K562 (cell line): ENCODE data around the gene ETS2. TPM values are rescaled to one million over a fixed set of nuclear protein-coding genes. Genes with fewer than 3 reads are reported as not detected.

Experiments used
- DACH1 ChIP-seq: fragments of 450-650 bp; IDR thresholded peaks from 2 replicates; pipeline ENCODE4 v1.6.1; 2018; ENCODE audit not compliant: partially characterized antibody
- FUS ChIP-seq: fragments of 200-400 bp; formaldehyde crosslinking; optimal IDR thresholded peaks from 2 replicates; pipeline ENCODE3; 2017; ENCODE audit warnings: low read depth, low read length
- HDAC1 ChIP-seq, 2 experiments: fragments of 450-650 bp; IDR thresholded peaks; 2 replicates each; pipeline ENCODE4 v1.6.1; 2016 to 2017; ENCODE audit warnings: inconsistent platforms in 1 of 2, mild to moderate bottlenecking in 1 of 2, moderate library complexity in 1 of 2
- HDAC2 ChIP-seq: fragments of 450-650 bp; IDR thresholded peaks from 2 replicates; pipeline ENCODE4 v1.6.1; 2016; ENCODE audit warnings: mild to moderate bottlenecking
- JUND ChIP-seq, 2 experiments: IDR thresholded peaks; 2 replicates in 1 of 2; 3 replicates in 1 of 2; pipeline ENCODE4 v1.6.1; 2011; ENCODE audit warnings: borderline replicate concordance in 2 of 2, low read depth in 2 of 2, low read length in 2 of 2, improper control_type of control experiment in 1 of 2, missing biosample characterization in 1 of 2, missing genetic modification characterization in 1 of 2, missing genetic modification reagents in 1 of 2
- KDM1A ChIP-seq, 2 experiments: fragments of 450-650 bp; IDR thresholded peaks; 2 replicates each; pipeline ENCODE4 v1.6.1; 2016; ENCODE audit warnings: mild to moderate bottlenecking in 2 of 2
- MCM3 ChIP-seq: fragments of 450-650 bp; IDR thresholded peaks from 2 replicates; pipeline ENCODE4 v1.6.1; 2016
- MCM5 ChIP-seq: fragments of 450-650 bp; IDR thresholded peaks from 2 replicates; pipeline ENCODE4 v1.6.1; 2016; ENCODE audit warnings: low read depth
- MED1 ChIP-seq: sonication (generic); formaldehyde crosslinking; IDR thresholded peaks from 2 replicates; pipeline ENCODE4 v1.8.1; 2023; ENCODE audit warnings: missing genetic modification reagents, borderline replicate concordance
- MYBL2 ChIP-seq, 2 experiments: fragments of 450-650 bp in 1 of 2; sonication (generic) in 1 of 2; formaldehyde crosslinking in 1 of 2; IDR thresholded peaks; 2 replicates each; pipeline versions ENCODE4 v1.6.1 to v1.8.1; 2017 to 2022; ENCODE audit warnings: borderline replicate concordance in 1 of 2, inconsistent platforms in 1 of 2, low read depth in 1 of 2, mild to moderate bottlenecking in 1 of 2, missing genetic modification reagents in 1 of 2, moderate library complexity in 1 of 2
- POLR3G ChIP-seq: IDR thresholded peaks from 2 replicates; pipeline ENCODE4 v1.6.1; 2011; ENCODE audit not compliant: insufficient read length, insufficient replicate concordance; ENCODE audit errors: extremely low read depth
- RBM25 ChIP-seq: fragments of 200-400 bp; formaldehyde crosslinking; IDR thresholded peaks from 2 replicates; pipeline ENCODE4 v1.6.1; 2018; ENCODE audit warnings: low read length, low read depth, moderate library complexity; ENCODE audit not compliant: severe bottlenecking
- RNF2 ChIP-seq: sonication (generic); IDR thresholded peaks from 2 replicates; pipeline ENCODE4 v1.6.1; 2016
- SMARCA5 ChIP-seq: fragments of 450-650 bp; IDR thresholded peaks from 2 replicates; pipeline ENCODE4 v1.6.1; 2016
- TAL1 ChIP-seq: fragments of 450-650 bp; IDR thresholded peaks from 2 replicates; pipeline ENCODE4 v1.6.1; 2016; ENCODE audit warnings: mild to moderate bottlenecking
- TCF3 ChIP-seq: sonication (generic); formaldehyde crosslinking; IDR thresholded peaks from 2 replicates; pipeline ENCODE4 v1.4.0; 2020; ENCODE audit warnings: mild to moderate bottlenecking, missing genetic modification reagents
- XRCC5 ChIP-seq: fragments of 200-400 bp; formaldehyde crosslinking; IDR thresholded peaks from 2 replicates; pipeline ENCODE4 v1.6.1; 2017; ENCODE audit warnings: low read depth, mild to moderate bottlenecking, low read length
- ZBTB49 ChIP-seq: sonication (generic); formaldehyde crosslinking; IDR thresholded peaks from 2 replicates; pipeline ENCODE4 v1.8.0; 2022; ENCODE audit warnings: missing genetic modification reagents, mild to moderate bottlenecking, borderline replicate concordance
- ZEB2 ChIP-seq: fragments of 450-650 bp; IDR thresholded peaks from 2 replicates; pipeline ENCODE4 v1.6.1; 2016
- ZNF121 ChIP-seq: sonication (generic); formaldehyde crosslinking; conservative IDR thresholded peaks from 2 replicates; pipeline ENCODE4 v1.8.0; 2022; ENCODE audit warnings: missing genetic modification reagents
- ZNF146 ChIP-seq: IDR thresholded peaks from one replicate; pipeline ENCODE4 v1.6.1; 2018; ENCODE audit warnings: missing compliant biosample characterization; ENCODE audit not compliant: unreplicated experiment
- ZNF174 ChIP-seq: fragments of 250-450 bp; sonication (Bioruptor Pico); IDR thresholded peaks from 2 replicates; pipeline ENCODE4 v1.4.0; 2020; ENCODE audit warnings: mild to moderate bottlenecking
- ZNF197 ChIP-seq: fragments of 200-800 bp; sonication (Bioruptor generic); IDR thresholded peaks from 2 replicates; pipeline ENCODE4 v1.6.1; 2016; ENCODE audit warnings: low read depth, missing genetic modification characterization, missing compliant biosample characterization
- ZNF449 ChIP-seq: fragments of 250-450 bp; sonication (Bioruptor Pico); IDR thresholded peaks from 2 replicates; pipeline ENCODE4 v1.8.0; 2022; ENCODE audit warnings: moderate library complexity, mild to moderate bottlenecking, inconsistent platforms
- ZNF57 ChIP-seq: fragments of 450-650 bp; formaldehyde crosslinking; IDR thresholded peaks from 2 replicates; pipeline ENCODE4 v1.4.0; 2020; ENCODE audit warnings: mild to moderate bottlenecking, moderate library complexity
- ZNF655 ChIP-seq: fragments of 250-450 bp; sonication (Bioruptor Pico); IDR thresholded peaks from 2 replicates; pipeline ENCODE4 v1.5.0; 2021
- ZNF75A ChIP-seq: fragments of 450-650 bp; formaldehyde crosslinking; IDR thresholded peaks from 2 replicates; pipeline ENCODE4 v1.4.0; 2020; ENCODE audit warnings: mild to moderate bottlenecking
- ZNF778 ChIP-seq: fragments of 450-650 bp; formaldehyde crosslinking; IDR thresholded peaks from 2 replicates; pipeline ENCODE4 v1.4.0; 2020; ENCODE audit warnings: mild to moderate bottlenecking, moderate library complexity
- polyA plus RNA-seq, 8 experiments: library from polyadenylated mRNA; depleted of rRNA in 4 of 8; stranded (reverse) in 5 of 8; unstranded in 3 of 8; fragments of >200 nt; fragmentation: Nextera tagmentation in 2 of 8; fragmentation: Illumina TruSeq in 1 of 8; extraction: Ambion mirVana in 2 of 8; extraction: Trizol in 1 of 8; gene quantifications; 2 replicates each; pipeline versions ENCODE4 v1.2.1 to v1.2.3, GENCODE V29; 2011 to 2014; ENCODE audit warnings: inconsistent platforms in 1 of 8, missing spikeins in 1 of 8
- total RNA-seq, 7 experiments: library from RNA; depleted of rRNA in 6 of 7; stranded (reverse); fragments of >200 nt in 6 of 7; fragmentation: Illumina TruSeq in 2 of 7; extraction: Trizol in 2 of 7; gene quantifications; 2 replicates each; pipeline versions ENCODE4 v1.2.1 to v1.2.3, GENCODE V29; 2011 to 2021; ENCODE audit warnings: low replicate concordance in 1 of 7

The ETS2 gene
- total and polyA plus RNA-seq, 9 of the 15 experiments (the other 6 are each of a cell fraction or from before 2014, with no cell fraction given), result 1.7 to 24.4 (median 12.2) TPM

- TF ChIP-seq ZNF75A (CRISPR knock-in tag) (no peak), RBM25 (peak; percentile 89), ZNF655 (CRISPR knock-in tag) (no peak), ZNF146 (no peak), ZNF57 (CRISPR knock-in tag) (no peak), ZBTB49 (CRISPR knock-in tag) (no peak), MCM3 (no peak), ZNF121 (CRISPR knock-in tag) (no peak), RNF2 (no peak), ZEB2 (no peak), KDM1A (IDR thresholded peaks at IDR 0.05) (peak; percentile 79 to 87), POLR3G (no peak), ZNF174 (no peak), XRCC5 (no peak), JUND (IDR thresholded peaks at IDR 0.05; ENCODE audit: borderline replicate concordance, low read depth, low read length) (no peak), JUND (tag; IDR thresholded peaks at IDR 0.05; ENCODE audit: borderline replicate concordance, low read depth, low read length) (no peak), DACH1 (no peak), ZNF197 (CRISPR knock-in tag) (no peak), SMARCA5 (peak; percentile 93), MED1 (CRISPR knock-in tag) (no peak), MCM5 (no peak), ZNF778 (CRISPR knock-in tag) (no peak), FUS (no peak), HDAC2 (peak; percentile 44; the same call in 1 of the 2 replicates), TCF3 (CRISPR knock-in tag) (no peak), HDAC1 (IDR thresholded peaks at IDR 0.05) (peak; percentile 44 to 65; a peak in 2 of 4 replicates), ZNF449 (CRISPR knock-in tag) (no peak), TAL1 (peak; percentile 25; the same call in 1 of the 2 replicates), MYBL2 (IDR thresholded peaks at IDR 0.05; ENCODE audit: low read depth) (peak; percentile 26; the same call in 1 of the 2 replicates), MYBL2 (CRISPR knock-in tag; IDR thresholded peaks at IDR 0.05; ENCODE audit: borderline replicate concordance) (no peak)
Measured at GRCh38 chr21:38852708-38853107, 47.0 kb downstream of the ETS2 start (continued).
